ENCODE data around the gene EMID1. TPM values are rescaled to one million over a fixed set of nuclear protein-coding genes. Genes with fewer than 3 reads are reported as not detected.

The EMID1 gene
- total RNA-seq, 1 experiment from 2014 or later, result 6.1 TPM

DNA sequence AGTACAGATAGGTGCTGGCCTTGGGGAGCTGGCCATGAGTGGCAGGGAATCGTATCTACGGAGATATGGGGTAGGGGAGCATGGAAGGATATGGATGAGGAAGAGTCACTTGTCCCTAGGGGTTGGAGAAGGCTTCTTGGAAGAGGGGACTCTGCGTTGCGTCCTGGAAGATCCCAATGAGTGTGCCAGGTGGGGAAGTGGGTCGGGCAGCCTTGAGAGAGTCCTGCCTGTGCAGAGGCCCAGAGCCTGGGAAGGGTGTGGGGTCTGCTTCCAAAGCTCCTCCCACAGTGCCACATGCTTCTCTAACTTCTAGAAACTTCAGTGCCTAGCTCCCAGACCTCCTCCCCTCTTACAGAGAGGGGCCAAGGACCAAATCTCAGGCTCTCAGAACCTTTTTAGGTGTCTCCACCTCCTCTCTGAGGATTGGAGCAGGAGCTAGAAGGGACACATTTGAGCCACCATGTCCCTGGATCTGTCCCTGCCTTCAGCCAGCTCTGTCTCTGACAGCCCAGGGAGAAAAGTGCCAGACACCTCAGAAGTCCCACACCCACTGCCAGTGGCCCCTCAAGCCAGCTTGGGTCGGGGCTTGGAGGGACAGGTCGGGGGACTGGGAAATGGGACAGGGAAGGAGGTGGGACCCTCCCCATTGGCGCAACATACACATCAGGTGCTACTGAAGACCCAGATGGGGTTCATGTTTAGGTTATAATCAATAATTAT, 51.1 kb downstream of the EMID1 start:
- Mint-ChIP-seq H3K27ac (no peak overlapping the region), H3K4me1 (peaks cover 3% of the 10 kb centered on the region; the same call in 1 of the 2 replicates), H3K27me3 (ENCODE audit: low read depth) (no peaks in the 10 kb centered on the region), H3K36me3 (no peaks in the 10 kb centered on the region), H3K4me3 (no peak overlapping the region), H3K9me3 (no peaks in the 10 kb centered on the region)
- ATAC-seq (no peak), DNase-seq (ENCODE audit: low spot score) (no peak)
- POLR2A ChIA-PET, result interaction anchor here (0.5 kb wide), 1 partner anchor 24 kb away, joined by 4 read pairs; no protein-coding TSS in a partner anchor
- CTCF ChIA-PET, result interaction anchor here (1.0 to 9.0 kb wide), 2 partner anchors 11 to 17 kb away, joined by 3 to 52 read pairs; no protein-coding TSS in a partner anchor
- TF ChIP-seq MXD4 (CRISPR knock-in tag; IDR thresholded peaks at IDR 0.05; ENCODE audit: borderline replicate concordance), result no peak

DNA sequence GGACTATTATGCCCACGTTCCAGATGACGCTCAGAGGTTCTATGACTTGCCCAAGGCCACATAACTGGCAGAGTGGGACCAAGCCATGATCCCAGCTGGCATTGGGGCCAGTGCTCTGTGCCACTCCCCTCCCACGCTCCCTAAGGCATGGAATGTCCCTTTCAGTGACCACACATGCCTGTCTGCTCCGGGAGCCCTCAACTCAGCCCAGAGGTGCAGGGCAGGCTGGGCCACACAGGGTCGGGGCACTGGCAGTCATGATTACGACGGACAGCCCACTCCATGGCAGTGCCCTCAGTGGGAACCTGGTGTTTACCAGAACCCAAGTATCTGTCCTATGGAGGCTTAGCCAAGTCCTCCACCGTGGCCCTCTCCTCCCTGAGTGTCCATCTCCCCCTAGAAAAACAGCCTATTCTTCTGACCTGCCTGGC, 52.1 kb downstream of the EMID1 start:
- TF ChIP-seq, protein P1, sequence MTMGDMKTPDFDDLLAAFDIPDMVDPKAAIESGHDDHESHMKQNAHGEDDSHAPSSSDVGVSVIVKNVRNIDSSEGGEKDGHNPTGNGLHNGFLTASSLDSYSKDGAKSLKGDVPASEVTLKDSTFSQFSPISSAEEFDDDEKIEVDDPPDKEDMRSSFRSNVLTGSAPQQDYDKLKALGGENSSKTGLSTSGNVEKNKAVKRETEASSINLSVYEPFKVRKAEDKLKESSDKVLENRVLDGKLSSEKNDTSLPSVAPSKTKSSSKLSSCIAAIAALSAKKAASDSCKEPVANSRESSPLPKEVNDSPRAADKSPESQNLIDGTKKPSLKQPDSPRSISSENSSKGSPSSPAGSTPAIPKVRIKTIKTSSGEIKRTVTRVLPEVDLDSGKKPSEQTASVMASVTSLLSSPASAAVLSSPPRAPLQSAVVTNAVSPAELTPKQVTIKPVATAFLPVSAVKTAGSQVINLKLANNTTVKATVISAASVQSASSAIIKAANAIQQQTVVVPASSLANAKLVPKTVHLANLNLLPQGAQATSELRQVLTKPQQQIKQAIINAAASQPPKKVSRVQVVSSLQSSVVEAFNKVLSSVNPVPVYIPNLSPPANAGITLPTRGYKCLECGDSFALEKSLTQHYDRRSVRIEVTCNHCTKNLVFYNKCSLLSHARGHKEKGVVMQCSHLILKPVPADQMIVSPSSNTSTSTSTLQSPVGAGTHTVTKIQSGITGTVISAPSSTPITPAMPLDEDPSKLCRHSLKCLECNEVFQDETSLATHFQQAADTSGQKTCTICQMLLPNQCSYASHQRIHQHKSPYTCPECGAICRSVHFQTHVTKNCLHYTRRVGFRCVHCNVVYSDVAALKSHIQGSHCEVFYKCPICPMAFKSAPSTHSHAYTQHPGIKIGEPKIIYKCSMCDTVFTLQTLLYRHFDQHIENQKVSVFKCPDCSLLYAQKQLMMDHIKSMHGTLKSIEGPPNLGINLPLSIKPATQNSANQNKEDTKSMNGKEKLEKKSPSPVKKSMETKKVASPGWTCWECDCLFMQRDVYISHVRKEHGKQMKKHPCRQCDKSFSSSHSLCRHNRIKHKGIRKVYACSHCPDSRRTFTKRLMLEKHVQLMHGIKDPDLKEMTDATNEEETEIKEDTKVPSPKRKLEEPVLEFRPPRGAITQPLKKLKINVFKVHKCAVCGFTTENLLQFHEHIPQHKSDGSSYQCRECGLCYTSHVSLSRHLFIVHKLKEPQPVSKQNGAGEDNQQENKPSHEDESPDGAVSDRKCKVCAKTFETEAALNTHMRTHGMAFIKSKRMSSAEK (CRISPR knock-in tag; IDR thresholded peaks at IDR 0.05; ENCODE audit: borderline replicate concordance), result no peak
- no peak for TF ChIP-seq OVOL2 (CRISPR knock-in tag; IDR thresholded peaks at IDR 0.05; ENCODE audit: borderline replicate concordance)
- TF ChIP-seq ETV6 (CRISPR knock-in tag; IDR thresholded peaks at IDR 0.05), result no peak
- no peak for TF ChIP-seq ZBTB21 (CRISPR knock-in tag; IDR thresholded peaks at IDR 0.05; ENCODE audit: borderline replicate concordance)
- TF ChIP-seq NR1H2 (CRISPR knock-in tag; IDR thresholded peaks at IDR 0.05), result no peak
- TF ChIP-seq, protein P2, sequence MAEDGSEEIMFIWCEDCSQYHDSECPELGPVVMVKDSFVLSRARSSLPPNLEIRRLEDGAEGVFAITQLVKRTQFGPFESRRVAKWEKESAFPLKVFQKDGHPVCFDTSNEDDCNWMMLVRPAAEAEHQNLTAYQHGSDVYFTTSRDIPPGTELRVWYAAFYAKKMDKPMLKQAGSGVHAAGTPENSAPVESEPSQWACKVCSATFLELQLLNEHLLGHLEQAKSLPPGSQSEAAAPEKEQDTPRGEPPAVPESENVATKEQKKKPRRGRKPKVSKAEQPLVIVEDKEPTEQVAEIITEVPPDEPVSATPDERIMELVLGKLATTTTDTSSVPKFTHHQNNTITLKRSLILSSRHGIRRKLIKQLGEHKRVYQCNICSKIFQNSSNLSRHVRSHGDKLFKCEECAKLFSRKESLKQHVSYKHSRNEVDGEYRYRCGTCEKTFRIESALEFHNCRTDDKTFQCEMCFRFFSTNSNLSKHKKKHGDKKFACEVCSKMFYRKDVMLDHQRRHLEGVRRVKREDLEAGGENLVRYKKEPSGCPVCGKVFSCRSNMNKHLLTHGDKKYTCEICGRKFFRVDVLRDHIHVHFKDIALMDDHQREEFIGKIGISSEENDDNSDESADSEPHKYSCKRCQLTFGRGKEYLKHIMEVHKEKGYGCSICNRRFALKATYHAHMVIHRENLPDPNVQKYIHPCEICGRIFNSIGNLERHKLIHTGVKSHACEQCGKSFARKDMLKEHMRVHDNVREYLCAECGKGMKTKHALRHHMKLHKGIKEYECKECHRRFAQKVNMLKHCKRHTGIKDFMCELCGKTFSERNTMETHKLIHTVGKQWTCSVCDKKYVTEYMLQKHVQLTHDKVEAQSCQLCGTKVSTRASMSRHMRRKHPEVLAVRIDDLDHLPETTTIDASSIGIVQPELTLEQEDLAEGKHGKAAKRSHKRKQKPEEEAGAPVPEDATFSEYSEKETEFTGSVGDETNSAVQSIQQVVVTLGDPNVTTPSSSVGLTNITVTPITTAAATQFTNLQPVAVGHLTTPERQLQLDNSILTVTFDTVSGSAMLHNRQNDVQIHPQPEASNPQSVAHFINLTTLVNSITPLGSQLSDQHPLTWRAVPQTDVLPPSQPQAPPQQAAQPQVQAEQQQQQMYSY (CRISPR knock-in tag; IDR thresholded peaks at IDR 0.05), result no peak
- TF ChIP-seq GABPB1 (CRISPR knock-in tag; IDR thresholded peaks at IDR 0.05), result no peak
- TF ChIP-seq, protein P3, sequence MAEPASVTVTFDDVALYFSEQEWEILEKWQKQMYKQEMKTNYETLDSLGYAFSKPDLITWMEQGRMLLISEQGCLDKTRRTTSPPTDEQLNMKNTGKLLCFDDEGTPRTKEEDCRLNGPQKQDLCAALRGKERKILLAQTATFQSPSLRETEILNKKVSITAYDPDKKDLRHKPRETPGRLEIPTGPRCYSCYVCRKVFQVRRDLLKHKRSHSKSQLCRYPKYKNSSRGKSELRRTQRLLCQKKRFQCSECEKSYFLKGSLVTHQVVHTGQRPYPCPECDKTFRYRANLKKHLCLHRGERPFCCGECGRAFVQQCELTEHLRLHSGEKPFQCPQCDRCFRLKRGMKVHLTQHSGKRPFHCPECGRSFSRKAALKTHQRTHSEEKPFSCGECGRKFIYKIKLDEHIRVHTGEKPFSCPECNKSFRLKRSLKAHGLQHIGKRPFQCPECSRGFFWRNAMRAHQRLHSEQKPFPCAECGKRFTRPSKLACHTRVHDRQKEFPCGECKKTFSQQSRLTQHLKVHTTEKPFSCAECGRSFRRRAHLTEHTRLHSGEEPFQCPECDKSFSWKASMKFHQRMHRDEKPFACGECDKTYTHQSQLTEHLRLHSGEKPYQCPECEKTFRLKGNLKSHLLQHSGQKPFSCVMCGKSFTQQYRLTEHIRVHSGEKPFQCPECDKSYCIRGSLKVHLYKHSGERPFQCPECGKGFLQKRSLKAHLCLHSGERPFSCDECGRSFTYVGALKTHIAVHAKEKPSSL (CRISPR knock-in tag; conservative IDR thresholded peaks at IDR 0.05), result no peak
- TF ChIP-seq ZNF396 (CRISPR knock-in tag; IDR thresholded peaks at IDR 0.05; ENCODE audit: borderline replicate concordance), result no peak
- TF ChIP-seq, protein P4, sequence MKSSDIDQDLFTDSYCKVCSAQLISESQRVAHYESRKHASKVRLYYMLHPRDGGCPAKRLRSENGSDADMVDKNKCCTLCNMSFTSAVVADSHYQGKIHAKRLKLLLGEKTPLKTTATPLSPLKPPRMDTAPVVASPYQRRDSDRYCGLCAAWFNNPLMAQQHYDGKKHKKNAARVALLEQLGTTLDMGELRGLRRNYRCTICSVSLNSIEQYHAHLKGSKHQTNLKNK (CRISPR knock-in tag; IDR thresholded peaks at IDR 0.05), result no peak
- TF ChIP-seq, protein P5, sequence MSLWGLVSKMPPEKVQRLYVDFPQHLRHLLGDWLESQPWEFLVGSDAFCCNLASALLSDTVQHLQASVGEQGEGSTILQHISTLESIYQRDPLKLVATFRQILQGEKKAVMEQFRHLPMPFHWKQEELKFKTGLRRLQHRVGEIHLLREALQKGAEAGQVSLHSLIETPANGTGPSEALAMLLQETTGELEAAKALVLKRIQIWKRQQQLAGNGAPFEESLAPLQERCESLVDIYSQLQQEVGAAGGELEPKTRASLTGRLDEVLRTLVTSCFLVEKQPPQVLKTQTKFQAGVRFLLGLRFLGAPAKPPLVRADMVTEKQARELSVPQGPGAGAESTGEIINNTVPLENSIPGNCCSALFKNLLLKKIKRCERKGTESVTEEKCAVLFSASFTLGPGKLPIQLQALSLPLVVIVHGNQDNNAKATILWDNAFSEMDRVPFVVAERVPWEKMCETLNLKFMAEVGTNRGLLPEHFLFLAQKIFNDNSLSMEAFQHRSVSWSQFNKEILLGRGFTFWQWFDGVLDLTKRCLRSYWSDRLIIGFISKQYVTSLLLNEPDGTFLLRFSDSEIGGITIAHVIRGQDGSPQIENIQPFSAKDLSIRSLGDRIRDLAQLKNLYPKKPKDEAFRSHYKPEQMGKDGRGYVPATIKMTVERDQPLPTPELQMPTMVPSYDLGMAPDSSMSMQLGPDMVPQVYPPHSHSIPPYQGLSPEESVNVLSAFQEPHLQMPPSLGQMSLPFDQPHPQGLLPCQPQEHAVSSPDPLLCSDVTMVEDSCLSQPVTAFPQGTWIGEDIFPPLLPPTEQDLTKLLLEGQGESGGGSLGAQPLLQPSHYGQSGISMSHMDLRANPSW (CRISPR knock-in tag; conservative IDR thresholded peaks at IDR 0.05; ENCODE audit: low read depth), result no peak
- TF ChIP-seq TEAD1 (CRISPR knock-in tag; IDR thresholded peaks at IDR 0.05), result no peak
- TF ChIP-seq FOXJ3 (CRISPR knock-in tag; IDR thresholded peaks at IDR 0.05; ENCODE audit: borderline replicate concordance), result no peak
- TF ChIP-seq TCF7 (CRISPR knock-in tag; IDR thresholded peaks at IDR 0.05; ENCODE audit: low read depth), result no peak
- no peak for TF ChIP-seq TEAD4 (CRISPR knock-in tag; IDR thresholded peaks at IDR 0.05)
- no peak for TF ChIP-seq HMGA2 (CRISPR knock-in tag; IDR thresholded peaks at IDR 0.05)
- no peak for TF ChIP-seq GRHL2 (CRISPR knock-in tag; IDR thresholded peaks at IDR 0.05; ENCODE audit: insufficient replicate concordance, severe bottlenecking)
- TF ChIP-seq, protein P6, sequence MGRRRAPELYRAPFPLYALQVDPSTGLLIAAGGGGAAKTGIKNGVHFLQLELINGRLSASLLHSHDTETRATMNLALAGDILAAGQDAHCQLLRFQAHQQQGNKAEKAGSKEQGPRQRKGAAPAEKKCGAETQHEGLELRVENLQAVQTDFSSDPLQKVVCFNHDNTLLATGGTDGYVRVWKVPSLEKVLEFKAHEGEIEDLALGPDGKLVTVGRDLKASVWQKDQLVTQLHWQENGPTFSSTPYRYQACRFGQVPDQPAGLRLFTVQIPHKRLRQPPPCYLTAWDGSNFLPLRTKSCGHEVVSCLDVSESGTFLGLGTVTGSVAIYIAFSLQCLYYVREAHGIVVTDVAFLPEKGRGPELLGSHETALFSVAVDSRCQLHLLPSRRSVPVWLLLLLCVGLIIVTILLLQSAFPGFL (CRISPR knock-in tag; IDR thresholded peaks at IDR 0.05; ENCODE audit: borderline replicate concordance), result no peak
- no peaks in the 10 kb centered on the region for H3K27me3 Mint-ChIP-seq (ENCODE audit: low read depth)
- no peaks in the 10 kb centered on the region for H3K9me3 Mint-ChIP-seq
- peaks cover 3% of the 10 kb centered on the region; the same call in 1 of the 2 replicates for H3K36me3 Mint-ChIP-seq
- 0 out of 2 replicates have a peak overlapping the region, but pooled peaks have one; percentile 63 for H3K27ac Mint-ChIP-seq
- ATAC-seq (no peak), DNase-seq (ENCODE audit: low spot score) (no peak)
- ChIA-PET CTCF (interaction anchor here (0.8 to 9.0 kb wide), 3 partner anchors 9 to 103 kb away, joined by 3 to 52 read pairs (median 3); no protein-coding TSS in a partner anchor), POLR2A (no interaction called here)
- H3K4me3 Mint-ChIP-seq, result no peak overlapping the region
- peaks cover 3% of the 10 kb centered on the region; the same call in 1 of the 2 replicates for H3K4me1 Mint-ChIP-seq

All from WTC11 (cell line).